K562 (cell line): ENCODE results near the gene NEK1. TPM values are rescaled to one million over a fixed set of nuclear protein-coding genes. Genes with fewer than 3 reads are reported as not detected.

Source experiments
- ATAC-seq: fragments of 200-7000 bp; cut with Tn5 transposase; 3 replicates; pipeline ENCODE4 v1.9.1; 2020; ENCODE audit warnings: moderate library complexity
- BruUV-seq: library from RNA; stranded (reverse); fragments of 400-500 nt; replicated peaks from 2 replicates; lab custom pipeline; 2021; lab: Mats Ljungman, UMichigan
- CTCF ChIA-PET: fragments of 300-600 bp; formaldehyde crosslinking; extraction: SDS; loops from one replicate; lab custom pipeline; 2021; ENCODE audit warnings: low intra/inter-chr PET ratio; lab: Yijun Ruan, JAX
- POLR2A ChIA-PET: fragments of 300-600, 350-650 bp; sonication (Branson Sonifier 250); formaldehyde crosslinking; extraction: SDS; loops from one replicate; lab custom pipeline; 2021; ENCODE audit warnings: antibody characterized with exemption, inconsistent platforms; lab: Yijun Ruan, JAX
- DNase-seq, 4 experiments: peaks; one replicate each; pipeline versions ENCODE4 v3.0.0 to v3.0.0-alpha.2; 2011 to 2018; ENCODE audit warnings: low spot score in 3 of 4, mixed read lengths in 3 of 4; ENCODE audit errors: extremely low read depth in 1 of 4
- FAIRE-seq: peaks from 2 replicates; lab custom pipeline; 2011; peaks lifted over from hg19 to GRCh38; lab: Jason Lieb, UNC
- H2AFZ ChIP-seq: 2 replicates; pipeline ENCODE4 v1.6.0; 2011; ENCODE audit warnings: low read depth, low read length, control low read depth, inconsistent platforms
- H3K27ac ChIP-seq: fragments of 200-600 bp; 3 replicates; pipeline ENCODE4 v1.8.0; 2011; ENCODE audit warnings: low read depth, mild to moderate bottlenecking, control low read depth, inconsistent platforms, low read length, moderate library complexity, mixed read lengths; ENCODE audit errors: extremely low read depth
- H3K27me3 ChIP-seq, 2 experiments: fragments of 300-600 bp in 1 of 2; 2 replicates in 1 of 2; 3 replicates in 1 of 2; pipeline versions ENCODE4 v1.6.0 to v1.8.0; 2011; ENCODE audit warnings: inconsistent platforms in 2 of 2, low read length in 2 of 2, mild to moderate bottlenecking in 1 of 2, mixed read lengths in 1 of 2, moderate library complexity in 1 of 2; ENCODE audit not compliant: control insufficient read depth in 2 of 2, insufficient read depth in 2 of 2
- H3K36me3 ChIP-seq: fragments of 300-600 bp; 3 replicates; pipeline ENCODE4 v1.8.0; 2011; ENCODE audit warnings: mild to moderate bottlenecking, low read length, inconsistent platforms; ENCODE audit not compliant: control insufficient read depth, insufficient read depth
- H3K4me1 ChIP-seq, 2 experiments: fragments of 200-600 bp in 1 of 2; replicated peaks in 1 of 2; 2 replicates in 1 of 2; 3 replicates in 1 of 2; pipeline versions ENCODE4 v1.5.1 to v1.8.0; 2011; ENCODE audit warnings: inconsistent platforms in 2 of 2, low read length in 2 of 2, mild to moderate bottlenecking in 1 of 2, mixed read lengths in 1 of 2, moderate library complexity in 1 of 2; ENCODE audit not compliant: control insufficient read depth in 2 of 2, insufficient read depth in 2 of 2
- H3K4me2 ChIP-seq: 2 replicates; pipeline ENCODE4 v1.6.1; 2011; ENCODE audit warnings: low read length, control low read depth, inconsistent platforms, mixed read lengths; ENCODE audit not compliant: insufficient read depth
- H3K4me3 ChIP-seq: fragments of 200-600 bp; sonication (generic), shearing (Covaris generic); 2 replicates; pipeline ENCODE4 v1.5.1; 2016; ENCODE audit warnings: control low read depth, inconsistent platforms
- H3K79me2 ChIP-seq: fragments of 200-600 bp; 3 replicates; pipeline ENCODE4 v1.8.0; 2011; ENCODE audit warnings: low read length, inconsistent platforms; ENCODE audit not compliant: control insufficient read depth, insufficient read depth
- H3K9ac ChIP-seq, 2 experiments: 2 replicates each; pipeline versions ENCODE4 v1.6.0 to v1.6.1; 2011; ENCODE audit warnings: low read depth in 2 of 2, low read length in 2 of 2, control low read depth in 1 of 2, inconsistent platforms in 1 of 2, mild to moderate bottlenecking in 1 of 2, mixed read lengths in 1 of 2; ENCODE audit not compliant: insufficient read depth in 1 of 2
- H3K9me1 ChIP-seq: one replicate; pipeline ENCODE4 v1.6.0; 2011; ENCODE audit warnings: inconsistent platforms, mild to moderate bottlenecking, low read length, moderate library complexity; ENCODE audit not compliant: control insufficient read depth, insufficient read depth
- H3K9me3 ChIP-seq: replicated peaks from 2 replicates; pipeline ENCODE4 v1.5.1; 2011; ENCODE audit warnings: low read depth, low read length, inconsistent platforms; ENCODE audit not compliant: control insufficient read depth, insufficient read depth
- H4K20me1 ChIP-seq: replicated peaks from 2 replicates; pipeline ENCODE4 v1.6.1; 2011; ENCODE audit warnings: low read length, inconsistent platforms, mixed read lengths; ENCODE audit not compliant: control insufficient read depth, insufficient read depth
- BDP1 ChIP-seq: IDR thresholded peaks from 3 replicates; pipeline ENCODE4 v1.6.1; 2011; ENCODE audit not compliant: insufficient read length, insufficient read depth
- CC2D1A ChIP-seq: fragments of 450-650 bp; IDR thresholded peaks from 2 replicates; pipeline ENCODE4 v1.6.1; 2017; ENCODE audit warnings: mild to moderate bottlenecking
- CHD4 ChIP-seq: fragments of 200-600 bp; sonication (generic); IDR thresholded peaks from 3 replicates; pipeline ENCODE4 v1.6.1; 2012; ENCODE audit warnings: low read depth, mild to moderate bottlenecking, mixed read lengths, low read length, inconsistent platforms; ENCODE audit not compliant: insufficient read depth, insufficient replicate concordance, poor library complexity, severe bottlenecking
- ILK ChIP-seq: fragments of 450-650 bp; IDR thresholded peaks from 2 replicates; pipeline ENCODE4 v1.6.1; 2016; ENCODE audit warnings: missing genetic modification characterization, low read depth, mild to moderate bottlenecking, missing compliant biosample characterization, moderate library complexity, borderline replicate concordance
- TAF9B ChIP-seq: fragments of 450-650 bp; IDR thresholded peaks from 2 replicates; pipeline ENCODE4 v1.6.1; 2018; ENCODE audit warnings: mild to moderate bottlenecking; ENCODE audit not compliant: partially characterized antibody
- WGBS: fragments of 100-300 bp; shearing (Covaris generic); methylation state at CpG from one replicate; pipeline ENCODE4 v1.1.6; 2016; ENCODE audit warnings: low coverage, mixed read lengths; ENCODE audit not compliant: insufficient coverage; ENCODE audit errors: missing lambda C conversion rate; 5-methylcytosine and 5-hydroxymethylcytosine counted together
- in situ Hi-C: fragments of 300-500 bp; cut with MboI; formaldehyde crosslinking; loops from 4 replicates; pipeline ENCODE4 v1.15.0; 2018; ENCODE audit warnings: inconsistent platforms, mixed read lengths
- intact Hi-C: fragments of 100-400 bp; cut with micrococcal nuclease; formaldehyde crosslinking; loops from 2 replicates; pipeline ENCODE4 v1.14.2; 2022
- polyA plus RNA-seq, 8 experiments: library from polyadenylated mRNA; depleted of rRNA in 4 of 8; stranded (reverse) in 5 of 8; unstranded in 3 of 8; fragments of >200 nt; fragmentation: Nextera tagmentation in 2 of 8; fragmentation: Illumina TruSeq in 1 of 8; extraction: Ambion mirVana in 2 of 8; extraction: Trizol in 1 of 8; gene quantifications; 2 replicates each; pipeline versions ENCODE4 v1.2.1 to v1.2.3, GENCODE V29; 2011 to 2014; ENCODE audit warnings: inconsistent platforms in 1 of 8, missing spikeins in 1 of 8
- total RNA-seq, 7 experiments: library from RNA; depleted of rRNA in 6 of 7; stranded (reverse); fragments of >200 nt in 6 of 7; fragmentation: Illumina TruSeq in 2 of 7; extraction: Trizol in 2 of 7; gene quantifications; 2 replicates each; pipeline versions ENCODE4 v1.2.1 to v1.2.3, GENCODE V29; 2011 to 2021; ENCODE audit warnings: low replicate concordance in 1 of 7
- TF ChIP-seq, protein P1 (sequence below): fragments of 450-650 bp; conservative IDR thresholded peaks from 2 replicates; pipeline ENCODE4 v1.6.1; 2016; ENCODE audit warnings: missing genetic modification characterization, low read depth, mild to moderate bottlenecking, missing compliant biosample characterization, moderate library complexity
- TF ChIP-seq, protein P2 (sequence below): fragments of 250-450 bp; sonication (Bioruptor Pico); IDR thresholded peaks from 2 replicates; pipeline ENCODE4 v1.5.0; 2021
- TF ChIP-seq, protein P3 (sequence below): sonication (generic); formaldehyde crosslinking; IDR thresholded peaks from 2 replicates; pipeline ENCODE4 v1.5.0; 2020; ENCODE audit warnings: missing genetic modification reagents

Gene NEK1
- total and polyA plus RNA-seq, 9 of the 15 experiments (the other 6 are each of a cell fraction or from before 2014, with no cell fraction given) = 6.2 to 15.7 (median 10.3) TPM

DNA sequence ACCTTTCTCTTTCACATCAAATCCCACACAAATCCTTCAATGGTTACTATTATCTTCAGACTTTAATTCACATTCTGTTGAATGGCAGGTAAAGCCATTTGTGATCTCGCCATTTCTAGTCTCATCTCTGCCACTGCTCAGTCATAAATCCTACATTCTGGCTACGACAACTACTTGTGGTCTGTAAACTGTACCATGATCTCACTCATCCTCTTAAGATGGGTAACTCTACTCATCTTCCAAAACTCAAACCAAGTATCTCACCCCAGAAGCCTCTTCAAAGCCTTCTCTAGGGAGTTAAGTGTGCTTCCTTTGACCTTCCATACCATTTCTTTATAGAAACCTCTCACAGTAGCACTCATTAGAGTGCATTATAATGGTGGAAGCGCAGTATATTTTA, 101.8 kb downstream of the NEK1 start:
- BruUV-seq = no TSS peak
- Histone ChIP-seq H4K20me1 (no peaks in the 10 kb centered on the region), H3K4me1 (no peaks in the 10 kb centered on the region; a peak in 1 of 5 replicates), H3K4me2 (no peak overlapping the region), H3K9me3 (no peaks in the 10 kb centered on the region), H3K27ac (no peak overlapping the region), H3K79me2 (no peaks in the 10 kb centered on the region), H3K4me3 (no peak overlapping the region), H2AFZ (no peak overlapping the region), H3K36me3 (peaks cover 13% of the 10 kb centered on the region; the same call in 2 of the 3 replicates), H3K9me1 (no peaks in the 10 kb centered on the region), H3K9ac (no peak overlapping the region), H3K27me3 (no peaks in the 10 kb centered on the region)
- in situ Hi-C loops (no loop called here), intact Hi-C loops (no loop called here)
- CTCF ChIA-PET = no interaction called here
- DNase-seq (no peak), FAIRE-seq (no peak), ATAC-seq (no peak)
- TF ChIP-seq ILK (tag) (no peak), BDP1 (no peak), CHD4 (no peak), CC2D1A (no peak)
- POLR2A ChIA-PET = no interaction called here
- WGBS = 74% methylated on average over 3 of the region's 3 CpGs

GRCh38 chr4:169506903-169507302, 105.5 kb downstream of the NEK1 start:
- Histone ChIP-seq H3K79me2 (no peaks in the 10 kb centered on the region), H3K9me1 (no peaks in the 10 kb centered on the region), H2AFZ (no peak overlapping the region), H3K9ac (no peak overlapping the region), H3K36me3 (peaks cover 19% of the 10 kb centered on the region; the same call in 2 of the 3 replicates), H3K27ac (no peak overlapping the region), H4K20me1 (no peaks in the 10 kb centered on the region), H3K27me3 (no peaks in the 10 kb centered on the region), H3K9me3 (no peaks in the 10 kb centered on the region; the same call in 1 of the 2 replicates), H3K4me3 (no peak overlapping the region), H3K4me1 (no peaks in the 10 kb centered on the region; a peak in 1 of 5 replicates), H3K4me2 (no peak overlapping the region)
- FAIRE-seq (no peak), DNase-seq (no peak), ATAC-seq (no peak)
- intact Hi-C loops = no loop called here
- in situ Hi-C loops = no loop called here
- ChIA-PET POLR2A (interaction anchor here (0.6 kb wide), 1 partner anchor 86 kb away, joined by 5 read pairs; no protein-coding TSS in a partner anchor), CTCF (no interaction called here)
- WGBS = 83% methylated on average over 2 of the region's 2 CpGs
- no TSS peak for BruUV-seq
- TF ChIP-seq, protein P1, sequence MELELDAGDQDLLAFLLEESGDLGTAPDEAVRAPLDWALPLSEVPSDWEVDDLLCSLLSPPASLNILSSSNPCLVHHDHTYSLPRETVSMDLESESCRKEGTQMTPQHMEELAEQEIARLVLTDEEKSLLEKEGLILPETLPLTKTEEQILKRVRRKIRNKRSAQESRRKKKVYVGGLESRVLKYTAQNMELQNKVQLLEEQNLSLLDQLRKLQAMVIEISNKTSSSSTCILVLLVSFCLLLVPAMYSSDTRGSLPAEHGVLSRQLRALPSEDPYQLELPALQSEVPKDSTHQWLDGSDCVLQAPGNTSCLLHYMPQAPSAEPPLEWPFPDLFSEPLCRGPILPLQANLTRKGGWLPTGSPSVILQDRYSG (tag) = no peak
- TF ChIP-seq, protein P2, sequence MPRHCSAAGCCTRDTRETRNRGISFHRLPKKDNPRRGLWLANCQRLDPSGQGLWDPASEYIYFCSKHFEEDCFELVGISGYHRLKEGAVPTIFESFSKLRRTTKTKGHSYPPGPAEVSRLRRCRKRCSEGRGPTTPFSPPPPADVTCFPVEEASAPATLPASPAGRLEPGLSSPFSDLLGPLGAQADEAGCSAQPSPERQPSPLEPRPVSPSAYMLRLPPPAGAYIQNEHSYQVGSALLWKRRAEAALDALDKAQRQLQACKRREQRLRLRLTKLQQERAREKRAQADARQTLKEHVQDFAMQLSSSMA (CRISPR knock-in tag) = no peak
- TF ChIP-seq TAF9B = no peak
- TF ChIP-seq, protein P3, sequence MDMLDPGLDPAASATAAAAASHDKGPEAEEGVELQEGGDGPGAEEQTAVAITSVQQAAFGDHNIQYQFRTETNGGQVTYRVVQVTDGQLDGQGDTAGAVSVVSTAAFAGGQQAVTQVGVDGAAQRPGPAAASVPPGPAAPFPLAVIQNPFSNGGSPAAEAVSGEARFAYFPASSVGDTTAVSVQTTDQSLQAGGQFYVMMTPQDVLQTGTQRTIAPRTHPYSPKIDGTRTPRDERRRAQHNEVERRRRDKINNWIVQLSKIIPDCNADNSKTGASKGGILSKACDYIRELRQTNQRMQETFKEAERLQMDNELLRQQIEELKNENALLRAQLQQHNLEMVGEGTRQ (CRISPR knock-in tag) = no peak
